GM23338 (cell line): ENCODE measurements around the gene TARP.
A peak's percentile ranks its signal among the peaks of the same experiment; 100 is the strongest.

Experiments used
- ATAC-seq: fragments of 200-7000 bp; cut with Tn5 transposase; 3 replicates; pipeline ENCODE4 v1.9.1; 2020
- DNase-seq: peaks from one replicate; pipeline ENCODE4 v3.0.0-alpha.2; 2015; ENCODE audit warnings: low spot score
- H2AFZ ChIP-seq: fragments of 200-600 bp; sonication (generic); 2 replicates; pipeline ENCODE4 v1.8.0; 2016; ENCODE audit warnings: antibody characterized with exemption, mild to moderate bottlenecking, moderate library complexity
- H3F3A ChIP-seq: fragments of 200-600 bp; sonication (generic); replicated peaks from 2 replicates; pipeline ENCODE4 v1.8.0; 2017; ENCODE audit warnings: antibody characterized with exemption, mixed run types, low read depth
- H3K27ac ChIP-seq: fragments of 200-600 bp; sonication (generic); 2 replicates; pipeline ENCODE4 v1.6.1; 2016; ENCODE audit warnings: low read depth
- H3K27me3 ChIP-seq: fragments of 200-600 bp; sonication (generic); 2 replicates; pipeline ENCODE4 v1.8.0; 2016; ENCODE audit warnings: mild to moderate bottlenecking, mixed run types, moderate library complexity; ENCODE audit not compliant: insufficient read depth
- H3K36me3 ChIP-seq: fragments of 200-600 bp; sonication (generic); 2 replicates; pipeline ENCODE4 v1.8.0; 2016; ENCODE audit warnings: mild to moderate bottlenecking; ENCODE audit not compliant: insufficient read depth
- H3K4me1 ChIP-seq: fragments of 200-600 bp; sonication (generic); 2 replicates; pipeline ENCODE4 v1.8.0; 2016; ENCODE audit warnings: mild to moderate bottlenecking, moderate library complexity; ENCODE audit not compliant: insufficient read depth
- H3K4me2 ChIP-seq: fragments of 200-600 bp; sonication (generic); 2 replicates; pipeline ENCODE4 v1.7.1; 2017; ENCODE audit warnings: mixed run types
- H3K4me3 ChIP-seq: fragments of 200-600 bp; sonication (generic); 2 replicates; pipeline ENCODE4 v1.6.1; 2016; ENCODE audit warnings: mixed run types
- H3K79me2 ChIP-seq: fragments of 200-600 bp; sonication (generic); replicated peaks from 2 replicates; pipeline ENCODE4 v1.8.0; 2017; ENCODE audit warnings: mild to moderate bottlenecking; ENCODE audit not compliant: insufficient read depth
- H3K9me2 ChIP-seq: fragments of 200-600 bp; sonication (generic); 2 replicates; pipeline ENCODE4 v1.8.0; 2017; ENCODE audit not compliant: insufficient read depth
- H4K20me1 ChIP-seq: fragments of 200-600 bp; sonication (generic); replicated peaks from 2 replicates; pipeline ENCODE4 v1.8.0; 2017; ENCODE audit warnings: mild to moderate bottlenecking; ENCODE audit not compliant: insufficient read depth
- H3K27ac Mint-ChIP-seq: 2 replicates; pipeline ENCODE4 v1.8.0; 2020; ENCODE audit warnings: inconsistent platforms, mild to moderate bottlenecking, moderate library complexity, mixed read lengths
- H3K27me3 Mint-ChIP-seq: 3 replicates; pipeline ENCODE4 v1.8.0; 2022; ENCODE audit warnings: low read depth, mild to moderate bottlenecking, moderate library complexity, mixed read lengths, inconsistent platforms; ENCODE audit not compliant: insufficient read depth, poor library complexity
- H3K36me3 Mint-ChIP-seq: 3 replicates; pipeline ENCODE4 v1.8.0; 2021; ENCODE audit warnings: low read depth, mild to moderate bottlenecking, inconsistent platforms, moderate library complexity, mixed read lengths
- H3K4me1 Mint-ChIP-seq: 3 replicates; pipeline ENCODE4 v1.8.0; 2020; ENCODE audit warnings: mild to moderate bottlenecking, inconsistent platforms, mixed read lengths
- H3K4me3 Mint-ChIP-seq: 3 replicates; pipeline ENCODE4 v1.8.0; 2021; ENCODE audit warnings: moderate library complexity, mild to moderate bottlenecking, inconsistent platforms, mixed read lengths
- H3K9me3 Mint-ChIP-seq: 3 replicates; pipeline ENCODE4 v1.8.0; 2020; ENCODE audit warnings: moderate library complexity, mild to moderate bottlenecking, inconsistent platforms, mixed read lengths
- EZH2phosphoT487 ChIP-seq: fragments of 200-600 bp; sonication (generic); IDR thresholded peaks from one replicate; pipeline ENCODE4 v1.8.1; 2018; ENCODE audit warnings: antibody characterized with exemption; ENCODE audit not compliant: unreplicated experiment
- JUNB ChIP-seq: IDR thresholded peaks from one replicate; pipeline ENCODE4 v1.6.1; 2016; ENCODE audit warnings: antibody characterized with exemption; ENCODE audit not compliant: unreplicated experiment
- NANOG ChIP-seq: IDR thresholded peaks from 2 replicates; pipeline ENCODE4 v1.6.1; 2016; ENCODE audit warnings: antibody characterized with exemption, borderline replicate concordance
- POLR2AphosphoS5 ChIP-seq: IDR thresholded peaks from 2 replicates; pipeline ENCODE4 v1.6.1; 2016; ENCODE audit warnings: antibody characterized with exemption, low read depth
- STAT1 ChIP-seq: IDR thresholded peaks from one replicate; pipeline ENCODE4 v1.6.1; 2016; ENCODE audit warnings: antibody characterized with exemption; ENCODE audit not compliant: unreplicated experiment
- ZNF331 ChIP-seq: fragments of 250-450 bp; sonication (Bioruptor Pico); IDR thresholded peaks from 2 replicates; pipeline ENCODE4 v1.5.0; 2020; ENCODE audit warnings: low read depth, mild to moderate bottlenecking, moderate library complexity
- TF ChIP-seq, protein P1 (sequence below): fragments of 250-450 bp; sonication (Bioruptor Pico); IDR thresholded peaks from 2 replicates; pipeline ENCODE4 v1.5.0; 2020; ENCODE audit warnings: mild to moderate bottlenecking, moderate library complexity
- TF ChIP-seq, protein P2 (sequence below), 2 experiments: fragments of 200-600 bp in 1 of 2; sonication (generic) in 1 of 2; conservative IDR thresholded peaks; 2 replicates each; pipeline versions ENCODE4 v1.5.1 to v1.6.1; 2016 to 2017; ENCODE audit warnings: antibody characterized with exemption in 2 of 2, low read depth in 2 of 2, mild to moderate bottlenecking in 2 of 2, moderate library complexity in 1 of 2
- TF ChIP-seq, protein P3 (sequence below): IDR thresholded peaks from one replicate; pipeline ENCODE4 v1.6.1; 2018; ENCODE audit warnings: antibody characterized with exemption; ENCODE audit not compliant: unreplicated experiment

The TARP gene

DNA sequence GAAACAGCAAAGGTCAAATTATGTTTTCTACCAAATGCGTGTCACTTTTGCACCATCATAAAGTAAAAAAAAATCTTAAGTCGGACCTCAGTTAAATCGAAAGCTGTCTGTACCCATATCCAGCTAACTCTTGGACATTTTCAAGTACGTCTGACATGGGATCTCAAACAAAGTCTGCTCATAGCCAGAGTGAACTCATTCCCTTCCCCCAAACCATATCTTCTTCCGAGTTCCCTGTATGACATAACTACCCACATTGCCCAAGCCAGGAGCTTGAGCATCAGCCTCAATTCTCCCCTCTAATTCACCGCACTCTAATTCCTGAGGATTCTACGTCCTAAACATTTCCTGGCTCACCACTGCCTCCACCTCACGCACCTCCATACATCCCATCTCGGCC is 44.8 kb upstream of the TARP start (continued):
- TF ChIP-seq, protein P1, sequence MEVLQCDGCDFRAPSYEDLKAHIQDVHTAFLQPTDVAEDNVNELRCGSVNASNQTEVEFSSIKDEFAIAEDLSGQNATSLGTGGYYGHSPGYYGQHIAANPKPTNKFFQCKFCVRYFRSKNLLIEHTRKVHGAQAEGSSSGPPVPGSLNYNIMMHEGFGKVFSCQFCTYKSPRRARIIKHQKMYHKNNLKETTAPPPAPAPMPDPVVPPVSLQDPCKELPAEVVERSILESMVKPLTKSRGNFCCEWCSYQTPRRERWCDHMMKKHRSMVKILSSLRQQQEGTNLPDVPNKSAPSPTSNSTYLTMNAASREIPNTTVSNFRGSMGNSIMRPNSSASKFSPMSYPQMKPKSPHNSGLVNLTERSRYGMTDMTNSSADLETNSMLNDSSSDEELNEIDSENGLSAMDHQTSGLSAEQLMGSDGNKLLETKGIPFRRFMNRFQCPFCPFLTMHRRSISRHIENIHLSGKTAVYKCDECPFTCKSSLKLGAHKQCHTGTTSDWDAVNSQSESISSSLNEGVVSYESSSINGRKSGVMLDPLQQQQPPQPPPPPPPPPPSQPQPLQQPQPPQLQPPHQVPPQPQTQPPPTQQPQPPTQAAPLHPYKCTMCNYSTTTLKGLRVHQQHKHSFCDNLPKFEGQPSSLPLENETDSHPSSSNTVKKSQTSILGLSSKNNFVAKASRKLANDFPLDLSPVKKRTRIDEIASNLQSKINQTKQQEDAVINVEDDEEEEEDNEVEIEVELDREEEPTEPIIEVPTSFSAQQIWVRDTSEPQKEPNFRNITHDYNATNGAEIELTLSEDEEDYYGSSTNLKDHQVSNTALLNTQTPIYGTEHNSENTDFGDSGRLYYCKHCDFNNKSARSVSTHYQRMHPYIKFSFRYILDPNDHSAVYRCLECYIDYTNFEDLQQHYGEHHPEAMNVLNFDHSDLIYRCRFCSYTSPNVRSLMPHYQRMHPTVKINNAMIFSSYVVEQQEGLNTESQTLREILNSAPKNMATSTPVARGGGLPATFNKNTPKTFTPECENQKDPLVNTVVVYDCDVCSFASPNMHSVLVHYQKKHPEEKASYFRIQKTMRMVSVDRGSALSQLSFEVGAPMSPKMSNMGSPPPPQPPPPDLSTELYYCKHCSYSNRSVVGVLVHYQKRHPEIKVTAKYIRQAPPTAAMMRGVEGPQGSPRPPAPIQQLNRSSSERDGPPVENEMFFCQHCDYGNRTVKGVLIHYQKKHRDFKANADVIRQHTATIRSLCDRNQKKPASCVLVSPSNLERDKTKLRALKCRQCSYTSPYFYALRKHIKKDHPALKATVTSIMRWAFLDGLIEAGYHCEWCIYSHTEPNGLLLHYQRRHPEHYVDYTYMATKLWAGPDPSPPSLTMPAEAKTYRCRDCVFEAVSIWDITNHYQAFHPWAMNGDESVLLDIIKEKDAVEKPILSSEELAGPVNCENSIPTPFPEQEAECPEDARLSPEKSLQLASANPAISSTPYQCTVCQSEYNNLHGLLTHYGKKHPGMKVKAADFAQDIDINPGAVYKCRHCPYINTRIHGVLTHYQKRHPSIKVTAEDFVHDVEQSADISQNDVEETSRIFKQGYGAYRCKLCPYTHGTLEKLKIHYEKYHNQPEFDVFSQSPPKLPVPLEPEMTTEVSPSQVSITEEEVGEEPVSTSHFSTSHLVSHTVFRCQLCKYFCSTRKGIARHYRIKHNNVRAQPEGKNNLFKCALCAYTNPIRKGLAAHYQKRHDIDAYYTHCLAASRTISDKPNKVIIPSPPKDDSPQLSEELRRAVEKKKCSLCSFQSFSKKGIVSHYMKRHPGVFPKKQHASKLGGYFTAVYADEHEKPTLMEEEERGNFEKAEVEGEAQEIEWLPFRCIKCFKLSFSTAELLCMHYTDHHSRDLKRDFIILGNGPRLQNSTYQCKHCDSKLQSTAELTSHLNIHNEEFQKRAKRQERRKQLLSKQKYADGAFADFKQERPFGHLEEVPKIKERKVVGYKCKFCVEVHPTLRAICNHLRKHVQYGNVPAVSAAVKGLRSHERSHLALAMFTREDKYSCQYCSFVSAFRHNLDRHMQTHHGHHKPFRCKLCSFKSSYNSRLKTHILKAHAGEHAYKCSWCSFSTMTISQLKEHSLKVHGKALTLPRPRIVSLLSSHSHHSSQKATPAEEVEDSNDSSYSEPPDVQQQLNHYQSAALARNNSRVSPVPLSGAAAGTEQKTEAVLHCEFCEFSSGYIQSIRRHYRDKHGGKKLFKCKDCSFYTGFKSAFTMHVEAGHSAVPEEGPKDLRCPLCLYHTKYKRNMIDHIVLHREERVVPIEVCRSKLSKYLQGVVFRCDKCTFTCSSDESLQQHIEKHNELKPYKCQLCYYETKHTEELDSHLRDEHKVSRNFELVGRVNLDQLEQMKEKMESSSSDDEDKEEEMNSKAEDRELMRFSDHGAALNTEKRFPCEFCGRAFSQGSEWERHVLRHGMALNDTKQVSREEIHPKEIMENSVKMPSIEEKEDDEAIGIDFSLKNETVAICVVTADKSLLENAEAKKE = no peak
- TF ChIP-seq NANOG (no peak), JUNB (no peak), STAT1 (no peak), EZH2phosphoT487 (no peak), POLR2AphosphoS5 (no peak)
- TF ChIP-seq, protein P2, sequence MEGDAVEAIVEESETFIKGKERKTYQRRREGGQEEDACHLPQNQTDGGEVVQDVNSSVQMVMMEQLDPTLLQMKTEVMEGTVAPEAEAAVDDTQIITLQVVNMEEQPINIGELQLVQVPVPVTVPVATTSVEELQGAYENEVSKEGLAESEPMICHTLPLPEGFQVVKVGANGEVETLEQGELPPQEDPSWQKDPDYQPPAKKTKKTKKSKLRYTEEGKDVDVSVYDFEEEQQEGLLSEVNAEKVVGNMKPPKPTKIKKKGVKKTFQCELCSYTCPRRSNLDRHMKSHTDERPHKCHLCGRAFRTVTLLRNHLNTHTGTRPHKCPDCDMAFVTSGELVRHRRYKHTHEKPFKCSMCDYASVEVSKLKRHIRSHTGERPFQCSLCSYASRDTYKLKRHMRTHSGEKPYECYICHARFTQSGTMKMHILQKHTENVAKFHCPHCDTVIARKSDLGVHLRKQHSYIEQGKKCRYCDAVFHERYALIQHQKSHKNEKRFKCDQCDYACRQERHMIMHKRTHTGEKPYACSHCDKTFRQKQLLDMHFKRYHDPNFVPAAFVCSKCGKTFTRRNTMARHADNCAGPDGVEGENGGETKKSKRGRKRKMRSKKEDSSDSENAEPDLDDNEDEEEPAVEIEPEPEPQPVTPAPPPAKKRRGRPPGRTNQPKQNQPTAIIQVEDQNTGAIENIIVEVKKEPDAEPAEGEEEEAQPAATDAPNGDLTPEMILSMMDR (conservative IDR thresholded peaks at IDR 0.05; ENCODE audit: low read depth in 2 of 2) = no peak

DNA sequence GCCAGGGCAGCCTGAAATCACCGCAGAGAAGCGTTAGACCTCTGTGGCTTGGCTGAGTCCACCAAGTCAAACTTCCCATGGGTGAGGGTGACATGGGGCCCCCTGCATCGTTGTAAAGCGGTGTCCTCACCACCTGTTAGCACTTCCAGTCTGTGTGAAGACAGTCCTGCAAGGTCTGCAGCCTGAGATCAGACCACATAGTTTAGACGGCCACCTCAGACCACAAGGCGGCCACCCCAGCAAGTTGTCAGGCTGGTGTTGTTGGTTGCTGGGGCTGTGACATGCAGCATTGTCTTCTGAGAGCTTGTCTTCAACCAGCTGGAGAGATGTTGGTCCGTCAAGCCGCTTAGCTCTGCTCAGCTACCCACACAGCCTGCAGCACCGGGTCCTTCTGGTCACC is 44.1 kb upstream of the TARP start:
- peak overlapping the region; percentile 70; the same call in 1 of the 2 replicates for H2AFZ ChIP-seq
- no peaks in the 10 kb centered on the region for H3K36me3 ChIP-seq
- H3K4me1 ChIP-seq = peaks cover 8% of the 10 kb centered on the region; the same call in 1 of the 2 replicates
- Mint-ChIP-seq H3K36me3 (no peaks in the 10 kb centered on the region), H3K27ac (no peak overlapping the region), H3K4me3 (no peak overlapping the region), H3K4me1 (peaks cover 14% of the 10 kb centered on the region), H3K27me3 (no peaks in the 10 kb centered on the region), H3K9me3 (no peaks in the 10 kb centered on the region)
- ATAC-seq (no peak), DNase-seq (no peak)
- H3K9me2 ChIP-seq = no peaks in the 10 kb centered on the region; the same call in 1 of the 2 replicates
- H3K4me2 ChIP-seq = no peak overlapping the region
- H3K4me3 ChIP-seq = no peak overlapping the region
- H4K20me1 ChIP-seq = no peaks in the 10 kb centered on the region
- TF ChIP-seq, protein P3, sequence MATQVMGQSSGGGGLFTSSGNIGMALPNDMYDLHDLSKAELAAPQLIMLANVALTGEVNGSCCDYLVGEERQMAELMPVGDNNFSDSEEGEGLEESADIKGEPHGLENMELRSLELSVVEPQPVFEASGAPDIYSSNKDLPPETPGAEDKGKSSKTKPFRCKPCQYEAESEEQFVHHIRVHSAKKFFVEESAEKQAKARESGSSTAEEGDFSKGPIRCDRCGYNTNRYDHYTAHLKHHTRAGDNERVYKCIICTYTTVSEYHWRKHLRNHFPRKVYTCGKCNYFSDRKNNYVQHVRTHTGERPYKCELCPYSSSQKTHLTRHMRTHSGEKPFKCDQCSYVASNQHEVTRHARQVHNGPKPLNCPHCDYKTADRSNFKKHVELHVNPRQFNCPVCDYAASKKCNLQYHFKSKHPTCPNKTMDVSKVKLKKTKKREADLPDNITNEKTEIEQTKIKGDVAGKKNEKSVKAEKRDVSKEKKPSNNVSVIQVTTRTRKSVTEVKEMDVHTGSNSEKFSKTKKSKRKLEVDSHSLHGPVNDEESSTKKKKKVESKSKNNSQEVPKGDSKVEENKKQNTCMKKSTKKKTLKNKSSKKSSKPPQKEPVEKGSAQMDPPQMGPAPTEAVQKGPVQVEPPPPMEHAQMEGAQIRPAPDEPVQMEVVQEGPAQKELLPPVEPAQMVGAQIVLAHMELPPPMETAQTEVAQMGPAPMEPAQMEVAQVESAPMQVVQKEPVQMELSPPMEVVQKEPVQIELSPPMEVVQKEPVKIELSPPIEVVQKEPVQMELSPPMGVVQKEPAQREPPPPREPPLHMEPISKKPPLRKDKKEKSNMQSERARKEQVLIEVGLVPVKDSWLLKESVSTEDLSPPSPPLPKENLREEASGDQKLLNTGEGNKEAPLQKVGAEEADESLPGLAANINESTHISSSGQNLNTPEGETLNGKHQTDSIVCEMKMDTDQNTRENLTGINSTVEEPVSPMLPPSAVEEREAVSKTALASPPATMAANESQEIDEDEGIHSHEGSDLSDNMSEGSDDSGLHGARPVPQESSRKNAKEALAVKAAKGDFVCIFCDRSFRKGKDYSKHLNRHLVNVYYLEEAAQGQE = no peak
- TF ChIP-seq JUNB = no peak
- no peak for TF ChIP-seq ZNF331
- no peak for TF ChIP-seq NANOG
- no peak for TF ChIP-seq POLR2AphosphoS5
- no peaks in the 10 kb centered on the region for H3K27me3 ChIP-seq
- no peak overlapping the region for H3K27ac ChIP-seq
- H3F3A ChIP-seq = no peaks in the 10 kb centered on the region
- no peaks in the 10 kb centered on the region for H3K79me2 ChIP-seq
